Measurements from ENCODE around the gene FHIT. TPM values are rescaled to one million over a fixed set of nuclear protein-coding genes. Genes with fewer than 3 reads are reported as not detected.

FHIT gene
- total RNA-seq, 4 donors from 2014 or later: 7.5 to 20.1 (median 13.5) TPM

DNA sequence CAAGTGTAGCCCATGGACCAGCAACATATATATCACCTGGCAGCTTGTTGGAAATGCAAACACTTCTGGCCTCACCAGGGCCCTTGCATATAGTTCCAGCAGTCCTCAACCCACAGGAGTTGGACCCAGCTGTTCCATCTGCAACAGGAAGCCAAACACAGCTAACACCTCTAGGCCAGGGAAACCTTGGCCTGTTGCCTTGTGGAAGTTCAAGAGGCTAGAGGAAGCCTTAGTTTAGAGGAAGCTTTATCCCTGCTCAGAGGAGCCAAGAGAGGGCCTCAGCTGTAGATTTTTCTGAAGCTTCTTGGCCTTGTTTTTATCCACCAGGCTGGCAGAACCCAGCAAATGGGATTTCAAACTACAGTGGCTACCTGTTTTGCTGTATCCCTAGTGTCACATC, 11.4 kb downstream of the FHIT start:
- DNase-seq: no peak
- Histone ChIP-seq H3K27ac (no peak overlapping the region), H3K4me3 (no peak overlapping the region), H3K27me3 (no peaks in the 10 kb centered on the region), H3K36me3 (no peaks in the 10 kb centered on the region), H3K9me3 (no peaks in the 10 kb centered on the region), H3K4me1 (no peaks in the 10 kb centered on the region)
- TF ChIP-seq POLR2A (IDR thresholded peaks at IDR 0.05) (no peak), POLR2AphosphoS5 (IDR thresholded peaks at IDR 0.05) (no peak)
- in situ Hi-C loops (cut with MboI; ENCODE audit: low pct_ligation_motif_present in 1 of 4, low pct_unique_long_range_greater_than_20kb in 1 of 4, low sequenced_read_pairs in 3 of 4): no loop called here
- intact Hi-C loops (cut with DNase I; ENCODE audit: low total_unique reads): no loop called here

DNA sequence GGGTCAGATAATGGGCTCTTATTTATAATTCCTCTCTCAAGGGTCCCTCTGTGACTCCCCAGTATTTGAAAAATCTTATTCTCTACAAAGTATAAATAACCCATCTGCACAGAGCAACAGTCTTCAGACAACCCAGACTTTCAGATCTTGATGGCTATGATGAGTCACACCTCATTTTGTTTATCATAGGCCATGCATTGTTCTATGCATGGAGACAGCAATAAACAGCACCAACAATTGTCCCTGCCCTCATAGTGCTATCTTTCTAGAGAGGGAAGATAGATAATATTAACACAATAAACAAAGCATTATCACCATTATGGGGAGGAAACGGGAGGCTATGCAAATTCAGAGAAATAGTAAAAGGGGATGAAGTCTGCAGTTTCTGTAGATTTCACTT, 13.4 kb downstream of the FHIT start:
- intact Hi-C loops (cut with DNase I; ENCODE audit: low total_unique reads) (no loop called here), in situ Hi-C loops (cut with MboI; ENCODE audit: low pct_ligation_motif_present in 1 of 4, low pct_unique_long_range_greater_than_20kb in 1 of 4, low sequenced_read_pairs in 3 of 4) (no loop called here)
- Histone ChIP-seq H3K27ac (no peak overlapping the region), H3K4me1 (no peaks in the 10 kb centered on the region), H3K9me3 (no peaks in the 10 kb centered on the region), H3K27me3 (no peaks in the 10 kb centered on the region), H3K4me3 (no peak overlapping the region), H3K36me3 (no peaks in the 10 kb centered on the region)
- TF ChIP-seq POLR2A (IDR thresholded peaks at IDR 0.05): no peak
- no peak for TF ChIP-seq EP300 (IDR thresholded peaks at IDR 0.05; ENCODE audit: low read depth)
- no peak for TF ChIP-seq POLR2AphosphoS5 (IDR thresholded peaks at IDR 0.05)
- TF ChIP-seq, protein P1, sequence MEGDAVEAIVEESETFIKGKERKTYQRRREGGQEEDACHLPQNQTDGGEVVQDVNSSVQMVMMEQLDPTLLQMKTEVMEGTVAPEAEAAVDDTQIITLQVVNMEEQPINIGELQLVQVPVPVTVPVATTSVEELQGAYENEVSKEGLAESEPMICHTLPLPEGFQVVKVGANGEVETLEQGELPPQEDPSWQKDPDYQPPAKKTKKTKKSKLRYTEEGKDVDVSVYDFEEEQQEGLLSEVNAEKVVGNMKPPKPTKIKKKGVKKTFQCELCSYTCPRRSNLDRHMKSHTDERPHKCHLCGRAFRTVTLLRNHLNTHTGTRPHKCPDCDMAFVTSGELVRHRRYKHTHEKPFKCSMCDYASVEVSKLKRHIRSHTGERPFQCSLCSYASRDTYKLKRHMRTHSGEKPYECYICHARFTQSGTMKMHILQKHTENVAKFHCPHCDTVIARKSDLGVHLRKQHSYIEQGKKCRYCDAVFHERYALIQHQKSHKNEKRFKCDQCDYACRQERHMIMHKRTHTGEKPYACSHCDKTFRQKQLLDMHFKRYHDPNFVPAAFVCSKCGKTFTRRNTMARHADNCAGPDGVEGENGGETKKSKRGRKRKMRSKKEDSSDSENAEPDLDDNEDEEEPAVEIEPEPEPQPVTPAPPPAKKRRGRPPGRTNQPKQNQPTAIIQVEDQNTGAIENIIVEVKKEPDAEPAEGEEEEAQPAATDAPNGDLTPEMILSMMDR (IDR thresholded peaks at IDR 0.05): no peak
- WGBS, 2 donors (ENCODE audit: low coverage in 1 of 2): 54% methylated on average over 1 of the region's 1 CpG; no CpG with 5 or more reads in 1 of the 2 donors
- DNase-seq: no peak

DNA sequence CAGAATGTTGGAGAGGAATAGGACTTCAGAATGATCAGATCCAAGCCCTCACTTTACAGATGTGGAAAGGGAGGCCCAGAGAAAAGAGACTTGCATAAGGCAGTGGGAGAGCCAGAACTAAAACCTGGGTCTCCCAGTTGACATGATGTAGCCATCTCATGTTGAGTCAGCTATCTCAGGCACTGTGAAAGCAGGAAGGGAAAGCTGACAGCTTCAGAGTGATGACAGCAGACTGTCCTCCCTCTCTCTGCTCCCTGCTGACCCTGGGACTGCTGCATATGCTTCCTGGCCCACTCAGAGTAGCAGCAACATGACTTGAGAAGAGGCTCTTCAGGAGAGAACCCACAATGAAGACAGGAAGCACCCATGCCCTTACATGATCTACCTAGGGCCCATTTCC, 14.7 kb downstream of the FHIT start:
- intact Hi-C loops (cut with DNase I; ENCODE audit: low total_unique reads) (no loop called here), in situ Hi-C loops (cut with MboI; ENCODE audit: low pct_ligation_motif_present in 1 of 4, low pct_unique_long_range_greater_than_20kb in 1 of 4, low sequenced_read_pairs in 3 of 4) (no loop called here)
- Histone ChIP-seq H3K27me3 (no peaks in the 10 kb centered on the region), H3K36me3 (no peaks in the 10 kb centered on the region), H3K9me3 (no peaks in the 10 kb centered on the region), H3K4me1 (no peaks in the 10 kb centered on the region), H3K27ac (no peak overlapping the region), H3K4me3 (no peak overlapping the region)
- no peak for TF ChIP-seq POLR2A (IDR thresholded peaks at IDR 0.05)
- TF ChIP-seq, protein P1 (IDR thresholded peaks at IDR 0.05): no peak
- no peak for TF ChIP-seq POLR2AphosphoS5 (IDR thresholded peaks at IDR 0.05)
- no peak for TF ChIP-seq EP300 (IDR thresholded peaks at IDR 0.05; ENCODE audit: low read depth)
- DNase-seq: no peak

DNA sequence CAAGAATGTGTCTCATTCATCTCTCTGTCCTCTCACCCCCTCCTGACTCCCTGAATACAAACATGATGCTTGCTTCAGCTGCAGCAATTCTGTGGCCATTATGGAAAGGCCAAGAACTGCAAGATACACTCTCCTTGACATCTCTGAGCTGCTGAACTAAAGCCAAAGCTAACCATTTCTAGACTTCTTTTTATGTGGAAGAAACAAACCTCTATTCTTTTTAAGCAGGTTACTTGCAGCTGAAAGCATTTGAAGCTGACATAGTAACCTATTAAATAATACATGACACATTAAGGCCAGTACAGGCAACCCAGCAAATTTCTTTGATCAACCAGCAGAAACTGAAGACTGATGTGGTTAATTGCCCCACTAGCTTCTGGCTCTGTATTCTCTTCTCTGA, 17.5 kb downstream of the FHIT start:
- in situ Hi-C loops (cut with MboI; ENCODE audit: low pct_ligation_motif_present in 1 of 4, low pct_unique_long_range_greater_than_20kb in 1 of 4, low sequenced_read_pairs in 3 of 4): no loop called here
- no peaks in the 10 kb centered on the region for H3K9me3 ChIP-seq
- no peak overlapping the region for H3K4me3 ChIP-seq
- DNase-seq: no peak
- intact Hi-C loops (cut with DNase I; ENCODE audit: low total_unique reads): no loop called here
- H3K27ac ChIP-seq: no peak overlapping the region
- TF ChIP-seq, protein P1 (IDR thresholded peaks at IDR 0.05): no peak
- TF ChIP-seq POLR2AphosphoS5 (IDR thresholded peaks at IDR 0.05): no peak
- TF ChIP-seq POLR2A (IDR thresholded peaks at IDR 0.05): no peak
- no peak for TF ChIP-seq EP300 (IDR thresholded peaks at IDR 0.05; ENCODE audit: low read depth)
- H3K36me3 ChIP-seq: no peaks in the 10 kb centered on the region
- no peaks in the 10 kb centered on the region for H3K27me3 ChIP-seq
- H3K4me1 ChIP-seq: no peaks in the 10 kb centered on the region

DNA sequence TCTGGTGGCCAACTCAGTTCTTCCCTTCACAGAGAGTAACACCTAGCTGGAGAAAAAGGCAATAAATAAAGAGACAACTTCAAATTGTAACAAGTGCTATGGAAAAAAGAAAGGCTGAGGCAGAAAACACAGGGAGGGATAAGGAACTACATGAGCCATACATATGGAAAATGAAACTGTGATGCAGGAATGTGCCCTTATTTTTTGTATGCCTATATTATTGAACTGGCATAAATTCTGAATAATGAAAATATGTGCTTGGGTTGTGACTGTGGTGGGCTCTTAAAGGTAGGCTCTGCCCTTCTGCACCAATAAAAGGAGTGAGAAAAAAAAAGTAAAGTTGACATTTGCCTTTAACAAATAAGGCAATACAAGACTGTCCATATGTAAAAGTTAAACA, 19.6 kb downstream of the FHIT start:
- Histone ChIP-seq H3K36me3 (no peaks in the 10 kb centered on the region), H3K27ac (no peak overlapping the region), H3K9me3 (no peaks in the 10 kb centered on the region), H3K4me3 (no peak overlapping the region), H3K27me3 (no peaks in the 10 kb centered on the region), H3K4me1 (peaks cover 0 to 7% (median 0%) of the 10 kb centered on the region in 4 donors)
- in situ Hi-C loops (cut with MboI; ENCODE audit: low pct_ligation_motif_present in 1 of 4, low pct_unique_long_range_greater_than_20kb in 1 of 4, low sequenced_read_pairs in 3 of 4): no loop called here
- no peak for TF ChIP-seq POLR2A (IDR thresholded peaks at IDR 0.05)
- TF ChIP-seq EP300 (IDR thresholded peaks at IDR 0.05; ENCODE audit: low read depth): no peak
- TF ChIP-seq, protein P1 (IDR thresholded peaks at IDR 0.05): no peak
- no peak for TF ChIP-seq POLR2AphosphoS5 (IDR thresholded peaks at IDR 0.05)
- intact Hi-C loops (cut with DNase I; ENCODE audit: low total_unique reads): no loop called here
- DNase-seq: no peak

All from transverse colon (tissue), 4 donors.